IMR-90 (cell line): Measurements from ENCODE around the gene FBXL16.

ENCODE experiments used
- BHLHE40 ChIP-seq: fragments of 150-350 bp; IDR thresholded peaks from 2 replicates; pipeline ENCODE4 v1.6.1; 2016; ENCODE audit warnings: mild to moderate bottlenecking, low read depth, low read length
- CEBPB ChIP-seq: IDR thresholded peaks from 2 replicates; pipeline ENCODE4 v1.6.1; 2012; ENCODE audit warnings: low read depth, low read length, improper control_type of control experiment
- CHD1 ChIP-seq: IDR thresholded peaks from 2 replicates; pipeline ENCODE4 v1.6.1; 2012; ENCODE audit warnings: low read depth, low read length, improper control_type of control experiment
- CTCF ChIP-seq: conservative IDR thresholded peaks from 2 replicates; pipeline ENCODE4 v1.5.1; 2012; ENCODE audit warnings: mild to moderate bottlenecking, low read depth, low read length, improper control_type of control experiment
- MAFK ChIP-seq: IDR thresholded peaks from 2 replicates; pipeline ENCODE4 v1.6.1; 2012; ENCODE audit warnings: low read depth, low read length, improper control_type of control experiment
- MAZ ChIP-seq: IDR thresholded peaks from 2 replicates; pipeline ENCODE4 v1.6.1; 2012; ENCODE audit warnings: low read depth, mild to moderate bottlenecking, low read length, improper control_type of control experiment, moderate library complexity, borderline replicate concordance
- MXI1 ChIP-seq: IDR thresholded peaks from 2 replicates; pipeline ENCODE4 v1.6.1; 2012; ENCODE audit warnings: low read depth, mild to moderate bottlenecking, low read length, moderate library complexity, borderline replicate concordance
- POLR2A ChIP-seq: IDR thresholded peaks from 2 replicates; pipeline ENCODE4 v1.6.1; 2012; ENCODE audit warnings: mild to moderate bottlenecking, low read depth, low read length
- RAD21 ChIP-seq: IDR thresholded peaks from 2 replicates; pipeline ENCODE4 v1.6.1; 2012; ENCODE audit warnings: low read length, improper control_type of control experiment
- RFX5 ChIP-seq: IDR thresholded peaks from 2 replicates; pipeline ENCODE4 v1.8.0; 2012; ENCODE audit warnings: low read depth, mild to moderate bottlenecking, low read length, moderate library complexity
- SMC3 ChIP-seq: fragments of 150-350 bp; IDR thresholded peaks from 2 replicates; pipeline ENCODE4 v1.6.1; 2016; ENCODE audit warnings: low read depth, mild to moderate bottlenecking, antibody characterized with exemption, low read length, moderate library complexity

- no peak for TF ChIP-seq RAD21
- no peak for TF ChIP-seq CTCF
- TF ChIP-seq POLR2A: no peak
- TF ChIP-seq BHLHE40: no peak
- TF ChIP-seq RFX5: no peak
- no peak for TF ChIP-seq SMC3
- no peak for TF ChIP-seq MXI1
- TF ChIP-seq CHD1: no peak
- no peak for TF ChIP-seq MAZ
- no peak for TF ChIP-seq MAFK
- TF ChIP-seq CEBPB: no peak
These were observed 56.0 kb downstream of the FBXL16 start for GRCh38 chr16:649631-650030.
